CD8-positive, alpha-beta memory T cell (primary cell): ENCODE results near the gene PREX1. TPM values are rescaled to one million over a fixed set of nuclear protein-coding genes. Genes with fewer than 3 reads are reported as not detected.

ENCODE experiments used
- CTCF ChIA-PET: fragments of 350-600 bp; sonication (Branson Sonifier 250); formaldehyde crosslinking; loops from one replicate; lab custom pipeline; 2021; ENCODE audit warnings: antibody characterized with exemption; lab: Charles Lee
- POLR2A ChIA-PET: fragments of 350-600 bp; sonication (Branson Sonifier 250); formaldehyde crosslinking; loops from one replicate; lab custom pipeline; 2021; ENCODE audit warnings: antibody characterized with exemption; lab: Charles Lee
- DNase-seq, 5 donors: peaks; one replicate each; pipeline versions ENCODE4 v3.0.0 to v3.0.0-alpha.2; 2020 to 2022; ENCODE audit warnings: mixed read lengths in 1 of 5
- H3K27ac ChIP-seq: one replicate; pipeline ENCODE4 v1.7.0; 2013; ENCODE audit warnings: low read depth, mild to moderate bottlenecking, low read length, moderate library complexity
- H3K27me3 ChIP-seq: 2 replicates; pipeline ENCODE4 v1.7.0; 2013; ENCODE audit warnings: low read length, mild to moderate bottlenecking; ENCODE audit not compliant: insufficient read depth, poor library complexity, severe bottlenecking
- H3K36me3 ChIP-seq: 2 replicates; pipeline ENCODE4 v1.7.0; 2013; ENCODE audit warnings: mild to moderate bottlenecking, low read length, moderate library complexity; ENCODE audit not compliant: insufficient read depth
- H3K4me1 ChIP-seq: 2 replicates; pipeline ENCODE4 v1.7.0; 2013; ENCODE audit warnings: mild to moderate bottlenecking, low read length, moderate library complexity; ENCODE audit not compliant: insufficient read depth
- H3K4me3 ChIP-seq: 2 replicates; pipeline ENCODE4 v1.7.0; 2013; ENCODE audit warnings: mild to moderate bottlenecking, low read length
- H3K9me3 ChIP-seq: 2 replicates; pipeline ENCODE4 v1.7.0; 2013; ENCODE audit warnings: mild to moderate bottlenecking, low read length
- H3K27ac Mint-ChIP-seq, 8 donors: one replicate each; pipeline ENCODE4 v1.8.0; 2020 to 2021; ENCODE audit warnings: mixed read lengths in 8 of 8, mild to moderate bottlenecking in 6 of 8, inconsistent platforms in 3 of 8, moderate library complexity in 3 of 8
- H3K27me3 Mint-ChIP-seq, 2 donors: one replicate each; pipeline ENCODE4 v1.8.0; 2020 to 2021; ENCODE audit warnings: mixed read lengths in 2 of 2, mild to moderate bottlenecking in 1 of 2, moderate library complexity in 1 of 2
- H3K36me3 Mint-ChIP-seq, 3 donors: one replicate each; pipeline ENCODE4 v1.8.0; 2020 to 2021; ENCODE audit warnings: mixed read lengths in 3 of 3, inconsistent platforms in 1 of 3, mild to moderate bottlenecking in 1 of 3
- H3K4me1 Mint-ChIP-seq, 3 donors: one replicate each; pipeline ENCODE4 v1.8.0; 2020 to 2021; ENCODE audit warnings: mixed read lengths in 3 of 3, inconsistent platforms in 1 of 3, mild to moderate bottlenecking in 1 of 3
- H3K4me3 Mint-ChIP-seq, 7 donors: one replicate each; pipeline ENCODE4 v1.8.0; 2020 to 2021; ENCODE audit warnings: mixed read lengths in 7 of 7, mild to moderate bottlenecking in 6 of 7, moderate library complexity in 4 of 7, inconsistent platforms in 2 of 7
- H3K9me3 Mint-ChIP-seq, 5 donors: one replicate each; pipeline ENCODE4 v1.8.0; 2020 to 2022; ENCODE audit warnings: mixed read lengths in 5 of 5, mild to moderate bottlenecking in 3 of 5, moderate library complexity in 2 of 5, inconsistent platforms in 1 of 5
- polyA plus RNA-seq: library from polyadenylated mRNA; unstranded; fragments of 300-500 nt; fragmentation: Illumina TruSeq; gene quantifications from one replicate; pipeline ENCODE4 v1.2.3, GENCODE V29; 2021
- total RNA-seq, 2 experiments: library from RNA; stranded (reverse); gene quantifications; one replicate each; pipeline ENCODE4 v1.2.3, GENCODE V29; 2021

Gene PREX1
- total and polyA plus RNA-seq, 3 experiments from 2014 or later: 89.5 to 90.5 (median 90.0) TPM

DNA sequence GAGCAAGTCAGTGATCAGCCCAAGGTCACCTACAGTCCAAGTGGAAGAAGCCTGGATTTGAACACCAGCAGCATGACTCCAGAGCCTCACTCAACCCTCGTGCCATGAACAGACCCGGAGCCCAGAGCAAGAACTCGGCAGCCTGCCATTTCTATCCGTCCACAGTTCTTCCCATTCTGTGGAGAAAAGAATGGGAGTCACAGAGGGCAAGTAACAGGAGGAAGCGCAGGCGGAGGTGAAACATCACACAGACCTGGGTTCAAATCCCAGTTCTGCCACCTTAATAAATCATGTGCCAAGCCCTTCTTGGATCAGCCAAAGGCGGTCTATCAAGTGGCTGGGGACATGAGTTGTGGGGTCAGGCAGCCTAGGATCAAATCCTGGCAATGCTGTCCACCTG is 4.3 kb downstream of the PREX1 start:
- POLR2A ChIA-PET: interaction anchor here (0.6 to 1.4 kb wide), 4 partner anchors 9 to 75 kb away, joined by 3 to 7 read pairs (median 4); no protein-coding TSS in a partner anchor
- H3K4me1 Mint-ChIP-seq: peaks cover 0 to 75% (median 23%) of the 10 kb centered on the region in 3 donors
- H3K4me3 ChIP-seq: peak overlapping the region; percentile 79
- H3K27ac Mint-ChIP-seq: peak overlapping the region in 6 of 8 donors; percentile 86 to 100 (median 96)
- H3K27ac ChIP-seq: peak overlapping the region; percentile 32
- no peaks in the 10 kb centered on the region for H3K9me3 Mint-ChIP-seq
- H3K36me3 ChIP-seq: no peaks in the 10 kb centered on the region
- CTCF ChIA-PET: interaction anchor here (1.0 kb wide), 4 partner anchors 94 to 166 kb away, joined by 3 to 4 read pairs (median 3); no protein-coding TSS in a partner anchor
- no peaks in the 10 kb centered on the region for H3K27me3 Mint-ChIP-seq
- peaks cover 67% of the 10 kb centered on the region for H3K4me1 ChIP-seq
- H3K9me3 ChIP-seq: no peaks in the 10 kb centered on the region
- no peak for DNase-seq
- H3K4me3 Mint-ChIP-seq: peak overlapping the region; percentile 96 to 100 (median 99)
- peaks cover 0 to 60% (median 9%) of the 10 kb centered on the region in 3 donors for H3K36me3 Mint-ChIP-seq
- no peaks in the 10 kb centered on the region for H3K27me3 ChIP-seq

DNA sequence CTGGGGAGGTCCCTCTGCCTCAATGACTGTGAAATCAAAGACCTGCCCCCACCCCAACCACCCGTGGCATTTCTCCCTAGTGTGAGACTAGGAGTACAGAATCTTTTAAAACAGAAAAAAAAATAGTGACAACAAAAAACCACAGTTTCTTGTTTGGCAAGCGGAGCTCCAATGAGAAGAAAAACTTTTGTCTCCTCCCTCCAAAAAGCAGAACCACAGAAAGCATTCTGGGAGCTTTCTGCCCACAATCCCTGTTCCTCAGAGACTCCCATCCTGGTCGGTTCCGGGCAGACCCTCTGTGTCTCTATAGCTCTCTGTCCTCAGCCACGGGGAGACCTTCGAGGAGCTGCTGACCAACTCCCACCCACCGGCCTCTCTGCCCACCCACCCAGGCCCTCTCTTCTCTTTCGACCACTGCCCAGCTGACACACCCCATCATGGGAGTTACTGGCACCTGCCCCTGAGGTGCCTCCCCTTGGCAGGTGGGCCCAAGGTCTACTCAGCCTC is 4.9 kb downstream of the PREX1 start:
- peak overlapping the region in 6 of 8 donors; percentile 86 to 100 (median 96) for H3K27ac Mint-ChIP-seq
- ChIA-PET POLR2A (interaction anchor here (0.6 to 1.4 kb wide), 4 partner anchors 9 to 76 kb away, joined by 3 to 7 read pairs (median 4); no protein-coding TSS in a partner anchor), CTCF (interaction anchor here (1.0 kb wide), 4 partner anchors 93 to 165 kb away, joined by 3 to 4 read pairs (median 3); no protein-coding TSS in a partner anchor)

DNA sequence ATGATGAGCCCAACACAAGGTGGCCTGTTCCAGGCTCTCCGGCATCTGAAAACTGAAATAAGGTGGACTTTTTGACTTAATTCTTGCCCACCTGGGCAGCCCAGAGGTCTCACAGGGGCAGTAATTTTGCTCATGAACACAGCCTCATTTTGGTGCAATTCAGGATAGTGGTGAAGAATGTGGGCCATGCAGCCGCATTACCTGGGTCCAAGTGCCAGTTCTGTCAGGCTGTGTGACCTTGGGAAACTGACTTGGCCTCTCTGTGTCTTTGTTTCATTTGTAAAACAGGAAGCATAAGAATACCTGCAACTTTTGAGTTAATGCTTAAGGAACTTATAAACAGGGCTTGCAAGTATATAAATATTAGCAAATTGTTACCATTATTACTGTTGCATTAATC is 5.6 kb downstream of the PREX1 start:
- H3K27ac Mint-ChIP-seq: peak overlapping the region in 6 of 8 donors; percentile 90 to 100 (median 96)
- ChIA-PET CTCF (interaction anchor here (1.0 kb wide), 2 partner anchors 92 to 165 kb away, joined by 3 to 4 read pairs; no protein-coding TSS in a partner anchor), POLR2A (interaction anchor here (1.4 kb wide), 1 partner anchor 62 kb away, joined by 7 read pairs; no protein-coding TSS in a partner anchor)
- no peaks in the 10 kb centered on the region for H3K36me3 ChIP-seq
- peaks cover 0 to 71% (median 12%) of the 10 kb centered on the region in 3 donors for H3K36me3 Mint-ChIP-seq
- DNase-seq: no peak
- peaks cover 80% of the 10 kb centered on the region for H3K4me1 ChIP-seq
- H3K4me3 ChIP-seq: peak overlapping the region; percentile 38
- H3K4me3 Mint-ChIP-seq: peak overlapping the region; percentile 96 to 100 (median 99)
- no peak overlapping the region for H3K27ac ChIP-seq
- no peaks in the 10 kb centered on the region for H3K27me3 Mint-ChIP-seq
- no peaks in the 10 kb centered on the region for H3K9me3 ChIP-seq
- H3K27me3 ChIP-seq: no peaks in the 10 kb centered on the region
- peaks cover 0 to 88% (median 23%) of the 10 kb centered on the region in 3 donors for H3K4me1 Mint-ChIP-seq
- no peaks in the 10 kb centered on the region for H3K9me3 Mint-ChIP-seq

More for the DNA sequence above, 4.9 kb downstream of the PREX1 start:
- no peaks in the 10 kb centered on the region for H3K27me3 Mint-ChIP-seq
- no peaks in the 10 kb centered on the region for H3K27me3 ChIP-seq
- peaks cover 0 to 80% (median 23%) of the 10 kb centered on the region in 3 donors for H3K4me1 Mint-ChIP-seq
- H3K9me3 Mint-ChIP-seq: no peaks in the 10 kb centered on the region
- peaks cover 72% of the 10 kb centered on the region for H3K4me1 ChIP-seq
- H3K4me3 Mint-ChIP-seq: peak overlapping the region; percentile 96 to 100 (median 99)
- no peaks in the 10 kb centered on the region for H3K9me3 ChIP-seq
- peak in 3 of 5 donors; percentile 42 to 64 (median 51) for DNase-seq
- peak overlapping the region; percentile 32 for H3K27ac ChIP-seq
- no peaks in the 10 kb centered on the region for H3K36me3 ChIP-seq
- H3K4me3 ChIP-seq: peak overlapping the region; percentile 79
- peaks cover 0 to 64% (median 9%) of the 10 kb centered on the region in 3 donors for H3K36me3 Mint-ChIP-seq

DNA sequence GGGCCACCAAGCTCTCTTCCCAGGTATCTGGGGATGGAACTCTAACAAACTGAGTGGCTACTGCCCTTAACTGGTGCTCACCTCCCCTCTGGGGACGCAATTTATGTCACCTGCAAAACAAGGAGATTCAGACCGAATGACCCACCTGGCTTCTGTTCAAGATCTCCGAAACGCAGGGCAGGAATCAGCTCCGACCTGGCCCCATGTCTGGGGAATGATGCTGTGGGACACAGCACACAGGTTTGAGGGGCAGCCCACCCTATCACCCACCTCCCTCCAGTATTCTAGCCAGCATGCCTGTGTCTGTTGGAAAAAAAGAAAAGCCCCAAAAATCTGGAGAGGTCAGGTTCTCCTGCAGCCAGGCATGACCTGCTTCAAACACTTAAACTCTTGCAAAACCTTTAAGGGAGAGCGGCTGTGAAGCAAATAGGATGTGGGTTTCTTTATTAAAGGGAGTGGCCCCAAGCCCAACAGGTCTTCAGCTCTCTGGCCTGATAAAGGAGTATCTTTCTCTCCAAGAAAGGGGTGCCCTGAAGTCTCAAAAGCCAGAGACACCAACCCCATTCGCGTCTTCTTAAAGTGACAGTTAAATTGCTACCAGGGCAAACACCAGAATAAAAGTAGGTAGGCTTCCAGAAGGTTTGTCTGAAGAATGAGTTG is 6.4 kb downstream of the PREX1 start:
- H3K27me3 Mint-ChIP-seq: no peaks in the 10 kb centered on the region
- peaks cover 0 to 72% (median 12%) of the 10 kb centered on the region in 3 donors for H3K36me3 Mint-ChIP-seq
- peaks cover 88% of the 10 kb centered on the region for H3K4me1 ChIP-seq
- H3K27ac Mint-ChIP-seq: peak overlapping the region in 6 of 8 donors; percentile 90 to 99 (median 96)
- ChIA-PET CTCF (no interaction called here), POLR2A (interaction anchor here (0.6 kb wide), 1 partner anchor 500 kb away, joined by 5 read pairs; no protein-coding TSS in a partner anchor)
- H3K4me1 Mint-ChIP-seq: peaks cover 0 to 96% (median 23%) of the 10 kb centered on the region in 3 donors
- H3K27me3 ChIP-seq: no peaks in the 10 kb centered on the region
- no peaks in the 10 kb centered on the region for H3K36me3 ChIP-seq
- peak overlapping the region; percentile 38 for H3K4me3 ChIP-seq
- no peaks in the 10 kb centered on the region for H3K9me3 ChIP-seq
- peak overlapping the region; percentile 10 for H3K27ac ChIP-seq
- no peak for DNase-seq
- H3K9me3 Mint-ChIP-seq: no peaks in the 10 kb centered on the region
- peak overlapping the region; percentile 96 to 100 (median 99) for H3K4me3 Mint-ChIP-seq

DNA sequence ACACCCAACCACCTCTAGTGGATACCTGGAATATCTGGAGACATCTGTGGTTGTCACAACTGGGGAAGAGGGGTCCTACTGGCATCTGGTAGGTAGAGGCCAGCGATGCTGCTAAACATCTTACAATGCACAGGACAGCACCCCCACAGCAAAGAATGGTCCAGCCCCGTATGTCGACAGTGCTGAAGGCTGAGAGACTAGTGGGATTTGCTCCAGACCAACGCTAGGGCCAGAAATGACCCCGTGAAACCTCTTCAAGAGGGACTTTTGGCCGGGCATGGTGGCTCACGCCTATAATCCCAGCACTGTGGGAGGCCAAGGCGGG is 7.2 kb downstream of the PREX1 start:
- no peak for DNase-seq
- H3K27me3 Mint-ChIP-seq: no peaks in the 10 kb centered on the region
- Histone ChIP-seq H3K4me3 (no peak overlapping the region), H3K27me3 (no peaks in the 10 kb centered on the region), H3K9me3 (no peaks in the 10 kb centered on the region), H3K27ac (peak overlapping the region; percentile 10), H3K4me1 (peaks cover 94% of the 10 kb centered on the region), H3K36me3 (no peaks in the 10 kb centered on the region)
- POLR2A ChIA-PET: no interaction called here
- H3K9me3 Mint-ChIP-seq: no peaks in the 10 kb centered on the region
- H3K27ac Mint-ChIP-seq: peak overlapping the region in 6 of 8 donors; percentile 90 to 99 (median 96)
- peak overlapping the region; percentile 96 to 100 (median 99) for H3K4me3 Mint-ChIP-seq
- peaks cover 0 to 67% (median 12%) of the 10 kb centered on the region in 3 donors for H3K36me3 Mint-ChIP-seq
- H3K4me1 Mint-ChIP-seq: peaks cover 0 to 98% (median 20%) of the 10 kb centered on the region in 3 donors
- CTCF ChIA-PET: no interaction called here

DNA sequence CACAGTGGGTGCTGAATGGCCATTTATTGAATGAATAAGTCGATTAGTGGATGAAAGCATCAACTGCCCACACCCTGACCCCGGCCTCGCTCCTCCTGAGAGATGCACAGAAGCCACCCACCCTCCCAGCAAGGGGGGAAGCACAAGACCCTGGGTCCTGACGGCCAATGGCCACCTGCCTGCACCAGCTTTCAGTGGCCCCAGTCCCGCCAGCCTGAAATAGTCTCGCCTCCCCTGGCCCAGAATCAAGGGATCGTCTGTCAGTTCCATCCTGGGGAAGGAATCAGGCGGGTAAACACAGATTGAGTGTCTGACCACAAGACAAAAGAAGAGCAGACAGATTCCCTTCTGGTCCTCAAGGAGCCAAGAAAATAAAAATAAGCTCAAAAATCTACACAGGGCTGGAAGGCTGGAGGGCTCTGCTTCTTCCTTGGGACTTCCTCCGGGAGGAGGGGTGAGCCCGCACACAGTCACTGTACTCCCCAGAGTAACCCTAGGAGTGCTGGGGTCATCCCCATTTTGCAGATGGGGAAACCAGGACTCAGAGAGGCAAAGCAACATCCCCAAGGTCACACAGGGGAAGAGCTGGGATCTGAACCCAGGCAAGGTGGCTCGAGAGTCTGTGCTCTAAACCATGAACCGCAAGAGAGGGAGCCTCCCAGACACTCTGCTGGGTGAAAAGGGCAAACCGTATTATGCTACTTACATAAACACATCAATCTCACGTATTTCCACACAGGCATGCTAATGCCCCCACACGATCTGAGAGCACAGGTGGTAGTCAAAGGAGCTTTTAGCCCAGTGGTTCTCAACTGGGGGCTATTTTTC is 7.8 kb downstream of the PREX1 start:
- no peaks in the 10 kb centered on the region for H3K9me3 ChIP-seq
- Mint-ChIP-seq H3K9me3 (no peaks in the 10 kb centered on the region), H3K27ac (peak overlapping the region in 6 of 8 donors; percentile 90 to 99 (median 96)), H3K27me3 (no peaks in the 10 kb centered on the region), H3K36me3 (peaks cover 0 to 64% (median 12%) of the 10 kb centered on the region in 3 donors), H3K4me1 (peaks cover 0 to 92% (median 14%) of the 10 kb centered on the region in 3 donors), H3K4me3 (peak overlapping the region; percentile 96 to 100 (median 99))
- no peak for DNase-seq
- peak overlapping the region; percentile 10 for H3K27ac ChIP-seq
- peaks cover 97% of the 10 kb centered on the region for H3K4me1 ChIP-seq
- no peaks in the 10 kb centered on the region for H3K36me3 ChIP-seq
- ChIA-PET POLR2A (no interaction called here), CTCF (no interaction called here)
- H3K4me3 ChIP-seq: no peak overlapping the region
- H3K27me3 ChIP-seq: no peaks in the 10 kb centered on the region

DNA sequence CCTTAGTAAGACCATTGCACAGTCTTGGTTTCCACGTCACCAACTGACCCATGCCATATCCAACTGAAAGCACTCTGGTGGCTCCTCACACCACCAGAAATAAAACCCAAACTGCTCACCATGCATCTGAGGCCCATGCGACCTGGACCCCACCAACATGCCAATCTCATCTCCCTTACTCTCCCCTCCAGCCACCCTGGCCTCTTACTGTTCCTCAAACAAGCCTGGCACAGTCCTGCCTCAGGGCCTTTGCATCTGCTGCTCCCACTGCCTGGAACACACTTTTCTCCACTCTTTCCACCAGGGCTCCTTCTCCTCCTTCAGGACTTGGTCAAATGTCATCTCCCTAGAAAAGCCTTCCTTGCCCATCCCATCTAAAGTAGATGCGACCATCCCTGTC is 8.7 kb downstream of the PREX1 start:
- H3K4me3 ChIP-seq: peak overlapping the region; percentile 35
- peak overlapping the region; percentile 56 for H3K27ac ChIP-seq
- DNase-seq: no peak
- H3K27ac Mint-ChIP-seq: peak overlapping the region in 6 of 8 donors; percentile 90 to 99 (median 96)
- H3K4me1 ChIP-seq: peaks cover 97% of the 10 kb centered on the region
- H3K4me3 Mint-ChIP-seq: peak overlapping the region; percentile 96 to 100 (median 99)
- no peaks in the 10 kb centered on the region for H3K27me3 ChIP-seq
- no peaks in the 10 kb centered on the region for H3K9me3 Mint-ChIP-seq
- POLR2A ChIA-PET: interaction anchor here (1.1 to 2.0 kb wide), 2 partner anchors 9 to 28 kb away, joined by 3 to 10 read pairs; partner anchors contain the start of gene PREX1
- CTCF ChIA-PET: interaction anchor here (1.1 to 1.6 kb wide), 3 partner anchors 10 to 104 kb away, joined by 3 to 5 read pairs (median 4); no protein-coding TSS in a partner anchor
- peaks cover 0 to 83% (median 5%) of the 10 kb centered on the region in 3 donors for H3K4me1 Mint-ChIP-seq
- no peaks in the 10 kb centered on the region for H3K36me3 ChIP-seq
- H3K9me3 ChIP-seq: no peaks in the 10 kb centered on the region
- H3K27me3 Mint-ChIP-seq: no peaks in the 10 kb centered on the region
- H3K36me3 Mint-ChIP-seq: peaks cover 0 to 65% (median 12%) of the 10 kb centered on the region in 3 donors
